Kidney glomerular epithelial cell (primary cell): ENCODE data around the gene RAB32.

Source experiments
- DNase-seq: peaks from one replicate; lab custom pipeline; 2025; lab: John Stamatoyannopoulos, UW

The RAB32 gene

GRCh38 chr6:146582857-146583256 is 39.2 kb downstream of the RAB32 start:
- DNase-seq, result no peak

DNA sequence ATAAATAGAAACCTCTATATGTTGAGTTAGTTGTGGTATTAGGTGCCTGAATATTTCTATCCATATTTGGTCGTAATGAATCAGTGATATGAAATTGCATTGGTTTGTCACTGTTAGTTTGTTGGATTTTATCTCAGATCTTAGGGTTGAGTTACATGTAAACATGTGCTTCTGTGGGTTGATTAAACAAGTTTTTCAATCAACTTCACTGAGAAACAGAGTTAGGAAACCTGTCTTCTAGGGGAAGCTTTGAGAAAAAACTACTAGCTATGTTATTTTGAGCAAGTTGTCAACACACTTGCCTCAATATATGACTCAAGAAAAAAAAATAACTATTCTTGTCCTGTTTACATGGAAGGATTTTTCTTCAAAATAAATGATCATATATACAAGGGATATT is 40.3 kb downstream of the RAB32 start:
- no peak for DNase-seq

- DNase-seq, result no peak
Observed at GRCh38 chr6:146587459-146587858, 43.8 kb downstream of the RAB32 start.

DNA sequence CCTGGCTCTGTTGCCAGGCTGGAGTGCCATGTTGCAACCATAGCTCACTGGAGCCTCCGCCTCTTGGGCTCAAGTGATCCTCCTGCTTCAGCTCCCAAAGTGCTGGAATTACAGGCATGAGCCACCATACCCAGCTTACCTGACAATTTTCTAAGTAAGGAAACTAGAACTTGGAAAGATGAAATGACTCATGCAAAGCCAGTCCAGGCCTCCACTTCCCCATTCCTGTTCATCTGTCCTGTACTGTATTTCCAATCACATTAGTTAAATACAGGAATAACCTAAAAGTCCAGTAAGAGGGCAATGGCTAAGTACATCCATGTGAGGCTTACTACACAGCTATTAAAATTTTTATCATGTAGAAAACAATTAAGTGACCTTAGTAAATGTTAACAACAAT is 46.9 kb downstream of the RAB32 start:
- no peak for DNase-seq

- no peak for DNase-seq
Observed at GRCh38 chr6:146592451-146592850, 48.8 kb downstream of the RAB32 start.

DNA sequence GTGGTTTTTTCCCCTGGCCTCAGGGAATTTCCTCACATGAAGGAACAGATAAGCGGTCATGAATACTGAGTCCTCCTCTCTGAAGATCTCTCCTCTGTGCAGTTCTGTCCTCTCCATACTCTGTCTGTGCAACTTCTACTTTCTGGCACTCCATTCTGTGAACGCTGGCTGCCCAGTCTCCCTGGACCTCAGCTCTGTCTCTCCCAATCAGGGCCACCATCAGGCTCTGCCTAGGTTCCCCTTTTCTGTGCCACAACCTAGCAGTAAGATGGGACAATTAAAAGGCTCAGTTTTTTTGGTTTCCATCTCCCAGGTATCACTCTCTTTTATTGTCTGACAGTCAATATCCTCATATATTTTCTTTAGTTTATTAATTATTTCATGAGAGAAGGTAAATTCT is 50.4 kb downstream of the RAB32 start:
- DNase-seq, result no peak

- no peak for DNase-seq
Observed at GRCh38 chr6:146594495-146594894, 50.9 kb downstream of the RAB32 start.

DNA sequence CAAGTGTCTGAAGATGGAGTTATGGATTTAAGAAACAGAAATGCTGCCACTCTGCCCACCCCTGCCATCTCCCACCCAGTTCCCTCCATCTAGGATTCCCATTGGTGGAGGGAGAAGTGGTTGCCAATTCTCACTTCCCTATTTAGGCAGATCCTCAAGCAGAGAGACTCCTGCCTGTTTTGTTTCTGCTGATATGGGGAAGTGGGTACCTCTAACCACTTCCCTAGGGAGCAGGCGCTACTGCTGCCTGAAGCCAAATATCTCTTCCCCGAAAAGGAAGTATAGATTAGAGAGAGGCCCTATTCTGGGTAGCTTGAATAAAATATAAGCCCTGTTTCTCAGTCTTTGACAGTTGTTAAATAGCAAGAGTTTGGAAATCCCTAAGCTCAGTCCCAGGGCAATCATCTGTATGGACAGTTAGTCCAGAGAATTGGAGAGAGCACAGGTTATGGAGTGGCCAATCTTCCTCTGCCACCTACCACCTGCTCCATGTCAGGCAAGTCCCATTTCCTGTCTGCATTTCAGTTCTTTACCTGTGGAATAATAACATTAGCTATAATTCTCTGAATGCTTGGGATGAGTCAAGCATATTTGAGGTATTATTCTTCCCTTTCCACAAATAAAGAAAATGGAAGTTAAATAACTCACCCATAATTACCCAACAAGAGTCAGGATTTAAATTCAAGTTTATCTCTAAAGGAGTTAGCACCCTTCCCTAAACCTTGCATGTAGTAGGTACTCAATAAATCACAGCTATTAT is 52.5 kb downstream of the RAB32 start:
- peak; percentile 35 for DNase-seq

DNA sequence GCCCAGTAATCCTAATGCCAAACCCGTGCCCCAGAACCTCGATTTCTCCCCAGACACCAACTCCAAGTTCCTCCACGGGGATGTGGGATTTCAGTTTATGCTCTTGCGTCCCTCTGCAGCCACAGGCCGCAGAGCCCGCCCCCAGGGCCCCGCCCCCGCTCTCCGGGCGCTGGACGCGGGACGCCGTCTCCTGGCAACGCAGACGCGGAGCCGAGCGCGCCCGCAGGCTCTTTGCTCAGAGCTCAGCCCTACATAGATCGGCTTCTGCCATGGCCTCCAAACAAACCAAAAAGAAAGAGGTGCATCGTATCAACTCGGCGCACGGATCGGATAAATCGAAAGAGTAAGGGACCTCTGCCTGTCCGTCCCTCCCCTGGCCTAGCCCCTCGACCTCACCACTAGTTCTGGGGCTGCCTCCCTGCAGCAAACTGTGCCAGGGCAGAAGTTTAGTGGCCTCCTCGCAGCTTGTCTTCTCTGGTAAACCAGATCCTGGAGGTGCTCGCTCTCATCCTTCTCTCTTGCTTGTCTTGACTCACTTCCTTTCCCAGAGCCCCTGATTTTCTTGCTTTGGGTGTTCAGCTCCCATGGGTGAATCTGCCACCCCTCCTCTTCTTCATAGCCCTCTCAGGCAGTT is 55.3 kb downstream of the RAB32 start, which contains the start of gene ADGB:
Gene ADGB, plus strand, starts transcription at position 201 of the 634 bp plus-strand sequence. Its CDS starts 69 bp downstream, at position 270.
- peak; percentile 18 for DNase-seq

DNA sequence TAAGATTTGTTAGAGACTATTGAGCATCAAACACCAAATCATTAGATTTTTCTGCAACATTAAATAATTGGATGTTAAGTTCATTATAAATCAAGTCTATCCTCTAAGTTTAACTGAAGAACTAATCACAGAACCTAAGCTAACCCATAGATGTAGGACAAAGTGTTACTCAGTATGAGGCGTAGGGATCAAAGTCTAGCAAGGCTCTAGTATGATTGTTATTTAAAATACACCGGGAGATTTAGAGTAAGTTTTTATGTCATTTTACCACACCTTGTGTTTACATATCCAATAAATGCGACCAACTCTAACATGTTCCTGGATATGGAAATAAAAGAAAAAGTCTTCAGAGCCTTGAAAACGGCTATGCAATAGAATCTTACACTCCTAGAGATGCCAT is 57.7 kb downstream of the RAB32 start:
- DNase-seq, result no peak

DNA sequence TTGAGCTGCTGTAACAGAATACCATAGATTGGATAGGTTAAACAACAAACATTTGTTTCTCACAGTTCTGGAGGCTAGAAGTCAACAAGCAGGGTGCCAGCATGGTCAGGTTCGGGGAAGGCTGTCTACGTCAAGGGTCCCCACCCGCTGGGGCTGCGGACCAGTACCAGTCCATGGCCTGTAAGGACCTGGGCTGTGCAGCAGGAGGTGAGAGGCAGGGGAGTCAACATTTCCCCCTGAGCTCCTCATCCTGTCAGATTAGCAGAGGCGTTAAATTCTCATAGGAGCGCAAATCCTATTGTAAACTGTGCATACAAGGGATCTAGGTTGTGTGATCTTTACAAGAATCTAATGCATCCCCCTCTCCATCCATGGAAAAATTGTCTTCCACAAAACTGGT is 58.9 kb downstream of the RAB32 start:
- no peak for DNase-seq
